Gastrocnemius medialis (tissue), 4 donors: ENCODE data around the gene CDK11B.
"Not testable (repeated sequence)": the region's sequence is repeated elsewhere in the genome, so short reads cannot be mapped to it uniquely, and the experiment has no call there.

Source experiments
- POLR2A ChIP-seq, 2 donors: fragments of 450-650 bp; IDR thresholded peaks; one replicate each; pipeline ENCODE4 v1.6.1; 2017; ENCODE audit warnings: antibody characterized with exemption in 2 of 2, mild to moderate bottlenecking in 2 of 2, moderate library complexity in 2 of 2
- TF ChIP-seq, protein P1 (sequence below), 5 experiments: fragments of 450-650 bp in 3 of 5; fragments of 200-600 bp in 2 of 5; sonication (generic) in 2 of 5; IDR thresholded peaks in 4 of 5; conservative IDR thresholded peaks in 1 of 5; 1 replicate in 4 of 5; 2 replicates in 1 of 5; pipeline ENCODE4 v1.5.1; 2016 to 2019; ENCODE audit warnings: antibody characterized with exemption in 5 of 5, mild to moderate bottlenecking in 3 of 5, moderate library complexity in 3 of 5

DNA sequence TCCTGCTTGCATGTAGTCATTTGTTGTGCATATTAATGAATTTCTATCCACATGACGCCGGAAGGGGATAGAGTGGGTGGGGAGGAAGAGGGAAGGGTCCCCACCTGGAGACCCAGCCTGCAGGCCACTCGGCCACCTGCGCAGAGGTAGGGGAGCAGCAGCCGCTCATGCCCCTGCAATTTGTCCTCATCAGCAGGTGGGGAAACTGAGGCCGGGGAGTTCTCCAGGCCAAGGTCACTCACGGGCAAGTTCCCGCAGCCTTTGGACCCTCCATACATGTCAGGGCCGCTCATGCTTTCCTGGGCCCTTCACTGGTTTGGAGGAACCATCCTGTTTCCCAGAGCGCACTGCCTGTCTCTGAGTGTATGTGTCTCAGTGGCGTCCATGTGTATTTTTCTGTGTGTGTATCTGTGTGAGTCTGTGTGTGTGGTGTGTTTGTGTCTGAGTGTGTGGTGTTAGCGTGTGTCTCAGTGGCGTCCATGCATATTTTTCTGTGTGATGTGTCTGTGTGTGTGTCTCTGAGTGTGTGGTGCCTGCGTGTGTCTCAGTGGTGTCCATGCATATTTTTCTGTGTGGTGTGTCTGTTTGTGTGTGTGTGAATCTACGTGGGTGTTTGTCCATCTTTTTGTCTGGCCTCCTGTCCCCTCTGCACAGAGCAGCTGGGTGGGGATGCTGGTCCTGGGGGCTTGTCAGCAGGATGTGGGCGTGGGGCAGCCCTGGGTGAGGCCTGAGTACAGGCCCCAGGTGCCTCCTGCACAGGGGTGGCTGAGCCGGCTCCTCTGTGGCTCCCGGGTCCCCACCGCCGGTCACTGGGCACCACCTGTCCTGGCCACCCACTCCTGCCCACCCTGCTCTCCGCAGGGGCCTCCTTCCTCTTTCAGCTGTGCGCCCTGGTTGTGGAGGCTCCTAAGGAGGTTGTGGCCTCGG, 37.9 kb upstream of the CDK11B start:
- TF ChIP-seq, protein P1, sequence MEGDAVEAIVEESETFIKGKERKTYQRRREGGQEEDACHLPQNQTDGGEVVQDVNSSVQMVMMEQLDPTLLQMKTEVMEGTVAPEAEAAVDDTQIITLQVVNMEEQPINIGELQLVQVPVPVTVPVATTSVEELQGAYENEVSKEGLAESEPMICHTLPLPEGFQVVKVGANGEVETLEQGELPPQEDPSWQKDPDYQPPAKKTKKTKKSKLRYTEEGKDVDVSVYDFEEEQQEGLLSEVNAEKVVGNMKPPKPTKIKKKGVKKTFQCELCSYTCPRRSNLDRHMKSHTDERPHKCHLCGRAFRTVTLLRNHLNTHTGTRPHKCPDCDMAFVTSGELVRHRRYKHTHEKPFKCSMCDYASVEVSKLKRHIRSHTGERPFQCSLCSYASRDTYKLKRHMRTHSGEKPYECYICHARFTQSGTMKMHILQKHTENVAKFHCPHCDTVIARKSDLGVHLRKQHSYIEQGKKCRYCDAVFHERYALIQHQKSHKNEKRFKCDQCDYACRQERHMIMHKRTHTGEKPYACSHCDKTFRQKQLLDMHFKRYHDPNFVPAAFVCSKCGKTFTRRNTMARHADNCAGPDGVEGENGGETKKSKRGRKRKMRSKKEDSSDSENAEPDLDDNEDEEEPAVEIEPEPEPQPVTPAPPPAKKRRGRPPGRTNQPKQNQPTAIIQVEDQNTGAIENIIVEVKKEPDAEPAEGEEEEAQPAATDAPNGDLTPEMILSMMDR (IDR thresholded peaks at IDR 0.05 in 4 of 5, conservative IDR thresholded peaks at IDR 0.05 in 1 of 5): not testable (repeated sequence)
- TF ChIP-seq POLR2A (IDR thresholded peaks at IDR 0.05): not testable (repeated sequence)
